Progenitor cell of endocrine pancreas (in vitro differentiated cells): ENCODE measurements around the gene AK5. TPM values are rescaled to one million over a fixed set of nuclear protein-coding genes. Genes with fewer than 3 reads are reported as not detected.
A peak's percentile ranks its signal among the peaks of the same experiment; 100 is the strongest.

ENCODE experiments used
- DNase-seq: peaks from one replicate; pipeline ENCODE4 v3.0.0; 2021; ENCODE audit warnings: low spot score; ENCODE audit not compliant: unreplicated experiment
- H3K27ac Mint-ChIP-seq: 2 replicates; pipeline ENCODE4 v1.8.0; 2021; ENCODE audit warnings: mild to moderate bottlenecking, moderate library complexity, mixed read lengths
- H3K27me3 Mint-ChIP-seq: 2 replicates; pipeline ENCODE4 v1.8.0; 2021; ENCODE audit warnings: mixed read lengths
- H3K36me3 Mint-ChIP-seq: 2 replicates; pipeline ENCODE4 v1.8.0; 2022; ENCODE audit warnings: mixed read lengths; ENCODE audit not compliant: insufficient read depth
- H3K4me1 Mint-ChIP-seq: 2 replicates; pipeline ENCODE4 v1.8.0; 2021; ENCODE audit warnings: low read depth, mixed read lengths
- H3K4me3 Mint-ChIP-seq: 2 replicates; pipeline ENCODE4 v1.8.0; 2021; ENCODE audit warnings: low read depth, mild to moderate bottlenecking, moderate library complexity, mixed read lengths
- H3K9me3 Mint-ChIP-seq: 2 replicates; pipeline ENCODE4 v1.8.0; 2021; ENCODE audit warnings: low read depth, mixed read lengths
- CTCF ChIP-seq: fragments of 200-600 bp; sonication (generic); IDR thresholded peaks from one replicate; pipeline ENCODE4 v1.5.0; 2021; ENCODE audit warnings: antibody characterized with exemption, mild to moderate bottlenecking; ENCODE audit not compliant: unreplicated experiment
- total RNA-seq: library from RNA; stranded (reverse); gene quantifications from 2 replicates; pipeline ENCODE4 v1.2.1, GENCODE V29; 2021

Gene AK5
- total RNA-seq, 1 donor from 2014 or later: 4.0 TPM

- Mint-ChIP-seq H3K9me3 (no peaks in the 10 kb centered on the region), H3K27ac (no peak overlapping the region), H3K27me3 (no peaks in the 10 kb centered on the region), H3K36me3 (no peaks in the 10 kb centered on the region), H3K4me3 (no peak overlapping the region), H3K4me1 (peaks cover 53% of the 10 kb centered on the region)
- TF ChIP-seq CTCF: no peak
- DNase-seq: no peak
These were observed 189.9 kb downstream of the AK5 start for GRCh38 chr1:77471691-77472090.

GRCh38 chr1:77473690-77474089 is 191.9 kb downstream of the AK5 start:
- Mint-ChIP-seq H3K4me1 (peaks cover 38% of the 10 kb centered on the region), H3K9me3 (no peaks in the 10 kb centered on the region), H3K36me3 (no peaks in the 10 kb centered on the region), H3K4me3 (no peak overlapping the region), H3K27me3 (no peaks in the 10 kb centered on the region), H3K27ac (peak overlapping the region; percentile 46)
- no peak for TF ChIP-seq CTCF
- no peak for DNase-seq

- no peak for TF ChIP-seq CTCF
- Mint-ChIP-seq H3K9me3 (no peaks in the 10 kb centered on the region), H3K36me3 (no peaks in the 10 kb centered on the region), H3K27me3 (no peaks in the 10 kb centered on the region), H3K4me3 (no peak overlapping the region), H3K27ac (no peak overlapping the region), H3K4me1 (peaks cover 25% of the 10 kb centered on the region)
- no peak for DNase-seq
These were observed 193.8 kb downstream of the AK5 start for GRCh38 chr1:77475641-77476040.

- no peak for TF ChIP-seq CTCF
- peaks cover 25% of the 10 kb centered on the region for H3K4me1 Mint-ChIP-seq
- H3K27me3 Mint-ChIP-seq: no peaks in the 10 kb centered on the region
- no peaks in the 10 kb centered on the region for H3K36me3 Mint-ChIP-seq
- DNase-seq: no peak
- H3K9me3 Mint-ChIP-seq: no peaks in the 10 kb centered on the region
- no peak overlapping the region for H3K4me3 Mint-ChIP-seq
- H3K27ac Mint-ChIP-seq: no peak overlapping the region
These were observed 194.7 kb downstream of the AK5 start for GRCh38 chr1:77476475-77476874.

- no peaks in the 10 kb centered on the region for H3K36me3 Mint-ChIP-seq
- no peaks in the 10 kb centered on the region for H3K27me3 Mint-ChIP-seq
- no peak overlapping the region for H3K4me3 Mint-ChIP-seq
- DNase-seq: no peak
- no peak overlapping the region for H3K27ac Mint-ChIP-seq
- H3K9me3 Mint-ChIP-seq: no peaks in the 10 kb centered on the region
- peaks cover 9% of the 10 kb centered on the region for H3K4me1 Mint-ChIP-seq
- TF ChIP-seq CTCF: no peak
These were observed 202.5 kb downstream of the AK5 start for GRCh38 chr1:77484334-77484733.
